ELR (cell line): ENCODE data around the gene IQCE.
A peak's percentile ranks its signal among the peaks of the same experiment; 100 is the strongest.
"Not testable (repeated sequence)": the region's sequence is repeated elsewhere in the genome, so short reads cannot be mapped to it uniquely, and the experiment has no call there.

Source experiments
- DNase-seq: peaks from one replicate; pipeline ENCODE4 v3.0.0-alpha.2; 2015; ENCODE audit warnings: low read depth

Gene IQCE

DNA sequence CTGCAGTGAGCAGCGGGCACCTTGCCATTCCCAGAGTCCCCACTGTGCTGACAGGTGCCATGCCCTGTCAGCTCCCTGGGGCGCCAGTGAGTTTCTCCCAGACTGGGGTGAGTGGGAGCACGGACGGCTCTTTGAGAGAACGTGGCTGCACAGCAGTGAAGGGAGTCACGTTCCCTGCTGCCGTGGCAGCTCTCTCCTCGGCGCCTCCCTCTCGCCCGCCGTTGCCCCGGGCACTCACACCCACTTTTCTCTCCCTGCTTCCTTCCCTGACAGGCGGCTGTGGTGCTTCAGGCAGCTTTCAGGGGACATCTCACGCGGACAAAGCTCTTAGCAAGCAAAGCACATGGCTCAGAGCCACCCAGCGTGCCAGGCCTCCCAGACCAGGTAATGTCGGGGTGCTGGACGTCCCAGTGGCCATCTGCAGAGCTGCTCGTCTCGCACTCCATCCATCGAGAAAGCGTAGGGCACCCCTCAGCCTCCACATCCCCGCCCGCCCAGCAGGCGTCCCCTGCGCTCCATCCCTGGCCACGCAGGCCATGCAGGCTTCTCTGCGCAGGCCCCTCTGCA lies 45.9 kb downstream of the IQCE start:
- DNase-seq: no peak

DNA sequence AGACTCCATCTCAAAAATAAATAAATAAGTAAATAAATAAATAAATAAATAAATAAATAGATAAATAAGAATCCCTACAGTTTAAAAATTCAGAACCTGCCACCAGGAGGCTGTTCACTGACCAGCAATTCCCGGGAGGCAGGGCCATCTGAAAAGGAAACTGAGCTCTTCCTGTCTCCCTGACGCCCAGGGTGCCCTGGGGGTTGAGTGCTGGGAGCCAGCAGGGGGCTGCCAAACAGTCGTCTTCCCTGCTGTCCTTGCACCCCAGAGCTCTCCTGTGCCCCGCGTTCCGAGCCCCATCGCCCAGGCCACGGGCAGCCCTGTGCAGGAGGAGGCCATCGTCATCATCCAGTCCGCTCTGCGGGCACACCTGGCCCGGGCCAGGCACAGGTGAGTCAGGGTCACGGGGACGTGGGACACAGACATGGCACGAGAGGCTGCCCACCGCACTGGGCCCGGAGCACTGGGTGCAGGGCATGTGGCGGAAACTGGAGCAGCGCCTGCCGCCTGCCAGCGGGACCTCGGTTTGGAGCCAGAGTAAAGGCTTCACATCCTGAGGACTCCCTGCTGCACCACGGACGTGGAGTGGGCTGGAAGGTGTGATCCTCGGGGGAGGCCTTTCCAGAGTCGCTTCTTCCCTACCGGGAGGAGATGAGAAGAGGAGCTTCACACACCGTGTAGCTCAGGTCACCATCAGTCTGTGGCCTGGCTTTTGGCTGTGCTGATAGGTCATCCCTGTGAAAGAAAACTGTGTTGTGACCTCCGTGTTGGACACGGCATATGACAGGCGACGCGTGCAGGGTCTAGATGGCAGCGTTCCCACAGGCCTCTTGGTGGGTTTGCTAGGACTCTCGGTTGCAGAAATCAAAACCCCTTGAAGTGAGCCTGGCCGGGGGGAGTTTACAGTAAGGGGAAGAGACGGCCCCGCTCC lies 47.1 kb downstream of the IQCE start:
- peak; percentile 26 for DNase-seq

DNA sequence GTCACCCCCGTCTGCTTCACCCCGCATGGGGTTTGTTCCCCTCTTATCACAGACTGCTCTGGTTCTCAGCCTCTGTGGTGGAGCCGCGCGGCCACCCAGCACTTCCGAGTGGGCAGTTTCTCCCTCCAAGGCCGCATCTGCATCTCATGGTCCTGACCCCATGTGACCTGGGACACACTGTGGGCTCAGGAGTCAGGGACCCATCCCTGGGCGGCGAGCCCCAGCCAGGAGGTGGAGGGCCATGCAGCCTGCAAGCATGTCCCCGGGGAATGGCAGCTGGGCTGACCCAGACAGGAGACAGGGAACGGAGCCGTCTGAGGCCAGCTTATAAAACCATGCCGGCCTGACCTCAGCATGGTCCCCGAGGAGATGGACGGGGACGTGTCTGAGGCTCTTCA lies 47.8 kb downstream of the IQCE start:
- DNase-seq: no peak

DNA sequence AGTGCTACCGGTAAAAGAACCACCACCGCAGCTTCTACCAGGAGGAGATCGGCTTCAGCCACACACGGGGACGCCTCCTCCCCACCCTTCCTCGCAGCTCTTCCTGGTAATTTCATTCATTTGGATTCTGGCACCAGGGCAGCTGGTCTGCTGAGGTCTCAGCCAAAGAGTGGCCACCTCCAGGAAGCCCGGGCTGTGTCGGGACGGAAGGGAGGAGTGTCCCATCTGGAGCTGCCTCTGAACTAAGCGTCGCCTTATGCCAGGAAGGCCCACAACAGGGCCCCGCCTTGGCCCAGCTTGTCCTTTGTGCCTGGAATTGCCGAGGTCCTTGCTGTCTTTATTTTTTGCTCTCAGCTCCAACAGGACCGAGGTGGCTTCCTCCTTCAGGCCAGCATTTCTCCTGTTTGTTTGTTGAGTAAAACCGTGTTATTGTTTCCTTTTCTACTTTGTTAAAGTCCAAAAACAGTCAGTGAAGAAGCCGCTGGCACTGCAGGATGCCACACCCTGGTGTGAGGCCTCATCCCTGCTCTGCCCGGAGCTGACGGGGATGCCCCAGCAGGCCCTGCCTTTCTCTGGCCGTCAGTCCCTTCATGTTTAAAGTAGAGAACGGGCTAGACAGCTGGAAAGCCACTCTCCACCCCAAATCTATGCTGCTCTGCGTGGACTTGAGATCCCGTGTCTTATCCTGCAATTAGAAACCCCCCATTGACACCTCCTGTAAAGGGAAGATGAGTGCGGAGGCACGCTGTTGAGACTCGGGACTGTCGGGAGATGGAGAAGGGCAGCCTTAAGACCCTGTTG lies 48.5 kb downstream of the IQCE start:
- DNase-seq: no peak

DNA sequence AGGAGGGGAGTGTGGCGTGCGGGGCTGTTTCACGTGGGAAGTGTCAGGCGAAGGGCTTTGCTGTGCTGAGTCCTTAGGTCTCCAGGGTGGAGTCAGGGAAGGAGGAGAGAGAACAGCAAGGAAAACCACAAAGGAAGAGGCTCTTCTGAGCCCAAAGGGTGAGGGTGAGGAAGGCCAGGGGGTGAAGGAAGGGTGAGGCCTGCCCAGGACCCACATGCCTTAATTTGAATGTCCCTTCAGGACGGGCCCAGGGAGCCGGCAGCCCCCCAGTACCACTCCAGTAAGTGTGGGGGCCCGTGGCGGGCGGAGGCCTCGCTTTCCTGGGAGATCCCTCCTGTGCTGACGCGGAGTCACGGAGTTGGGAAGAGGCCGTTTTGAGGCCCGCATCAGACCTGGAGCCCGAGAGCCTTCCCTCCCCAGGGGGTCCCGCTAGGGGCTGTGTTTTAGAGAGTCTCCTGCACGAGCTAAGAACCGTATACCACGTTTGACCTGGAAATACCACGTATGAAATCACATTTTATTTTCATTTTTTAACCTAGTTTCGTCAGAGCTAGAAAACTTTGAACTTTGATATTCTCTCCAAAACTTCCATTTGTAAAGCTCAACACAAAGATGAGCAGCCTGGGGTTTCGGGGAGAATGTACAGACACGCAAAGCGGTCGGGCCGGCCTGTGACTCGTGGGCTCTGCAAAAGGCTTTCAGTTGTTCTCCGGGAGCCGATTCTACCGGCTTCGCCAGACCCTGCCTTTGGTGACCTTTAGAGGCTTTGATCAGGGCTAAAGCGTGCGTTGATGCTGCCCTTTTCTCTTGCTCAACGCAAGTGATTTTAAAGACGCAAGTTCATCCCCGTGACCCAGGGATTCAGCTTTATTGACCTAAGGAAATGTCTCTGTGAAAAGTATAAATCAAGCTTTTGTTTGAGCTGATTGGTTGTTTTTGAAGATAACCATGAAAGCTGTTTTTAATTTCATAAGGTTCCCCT lies 49.4 kb downstream of the IQCE start:
- no peak for DNase-seq

DNA sequence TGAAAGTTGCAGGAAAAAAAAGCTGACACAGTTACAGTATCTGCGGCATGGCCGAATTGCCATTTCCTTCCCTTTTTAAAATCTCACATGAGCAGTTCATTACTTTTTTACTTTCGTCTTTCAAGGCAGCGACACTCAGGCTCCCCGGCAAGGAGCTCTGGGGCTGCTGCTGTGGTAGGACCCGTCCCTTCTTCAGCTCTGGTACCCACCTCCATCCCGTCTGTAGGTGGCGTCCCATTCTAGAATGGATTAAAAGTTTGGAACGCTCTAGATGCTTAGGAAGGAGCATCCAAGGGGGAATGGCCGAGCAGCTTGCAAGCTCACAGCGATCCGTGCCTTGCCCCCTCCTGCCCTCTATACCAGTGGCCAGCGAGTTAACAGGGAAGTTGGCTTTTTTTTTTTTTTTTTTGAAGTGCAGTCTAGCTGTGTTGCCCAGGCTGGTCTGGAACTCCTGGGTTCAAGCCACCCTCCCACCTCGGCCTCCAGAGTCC lies 50.2 kb downstream of the IQCE start:
- DNase-seq: peak; percentile 52

DNA sequence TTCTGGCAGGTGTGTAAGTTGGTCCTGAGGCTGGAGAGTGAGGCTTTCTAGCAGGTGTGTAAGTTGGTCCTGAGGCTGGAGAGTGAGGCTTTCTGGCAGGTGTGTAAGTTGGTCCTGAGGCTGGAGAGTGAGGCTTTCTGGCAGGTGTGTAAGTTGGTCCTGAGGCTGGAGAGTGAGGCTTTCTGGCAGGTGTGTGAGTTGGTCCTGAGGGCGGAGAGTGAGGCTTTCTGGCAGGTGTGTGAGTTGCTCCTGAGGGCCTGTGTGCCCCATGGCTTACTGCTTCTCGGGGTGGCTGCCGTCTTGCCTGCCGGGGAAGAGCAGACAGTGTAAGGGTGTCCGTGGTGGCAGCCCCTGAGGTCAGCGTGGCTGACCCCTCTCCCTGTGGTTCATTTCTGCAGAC lies 50.9 kb downstream of the IQCE start:
- DNase-seq: not testable (repeated sequence)

DNA sequence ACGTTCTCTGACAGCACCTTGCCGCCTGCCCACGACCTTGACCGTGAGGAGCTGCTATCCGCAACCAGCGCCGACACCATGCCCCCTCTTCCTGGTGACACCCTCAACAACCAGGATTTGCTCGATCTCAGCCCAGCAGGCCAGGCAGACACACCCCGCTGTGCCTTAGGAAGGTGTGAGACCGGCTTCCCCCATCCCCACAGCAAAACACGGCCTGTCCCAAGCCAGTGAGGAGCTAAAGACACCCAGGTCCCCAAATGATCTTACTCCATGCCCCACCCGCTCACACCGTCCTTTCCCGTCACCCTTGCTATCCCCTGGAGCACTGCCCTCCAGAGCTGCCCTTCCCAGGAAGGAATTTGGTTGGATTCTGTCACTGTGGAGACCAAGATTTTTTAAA lies 51.7 kb downstream of the IQCE start:
- DNase-seq: no peak

DNA sequence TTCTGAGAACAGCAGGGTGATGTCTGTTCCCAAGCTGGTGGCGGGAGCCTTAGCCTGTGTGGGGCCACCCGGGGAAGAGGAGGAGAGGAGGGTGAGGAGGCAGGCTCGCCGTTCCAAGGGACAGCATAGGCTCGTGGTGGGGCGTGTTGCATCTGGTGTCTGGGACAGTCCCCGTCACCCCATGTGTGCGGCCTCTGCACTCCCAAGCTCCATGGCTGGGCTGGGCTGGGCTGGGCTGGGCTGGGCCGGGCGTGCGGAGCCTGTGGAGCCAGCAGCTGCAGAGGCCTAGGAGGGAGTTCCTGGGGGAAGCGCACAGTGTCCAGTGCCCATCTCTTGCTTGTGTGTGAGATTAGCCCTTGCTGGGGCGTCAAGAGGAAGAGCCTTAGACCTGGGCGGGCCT lies 52.1 kb downstream of the IQCE start:
- DNase-seq: no peak

DNA sequence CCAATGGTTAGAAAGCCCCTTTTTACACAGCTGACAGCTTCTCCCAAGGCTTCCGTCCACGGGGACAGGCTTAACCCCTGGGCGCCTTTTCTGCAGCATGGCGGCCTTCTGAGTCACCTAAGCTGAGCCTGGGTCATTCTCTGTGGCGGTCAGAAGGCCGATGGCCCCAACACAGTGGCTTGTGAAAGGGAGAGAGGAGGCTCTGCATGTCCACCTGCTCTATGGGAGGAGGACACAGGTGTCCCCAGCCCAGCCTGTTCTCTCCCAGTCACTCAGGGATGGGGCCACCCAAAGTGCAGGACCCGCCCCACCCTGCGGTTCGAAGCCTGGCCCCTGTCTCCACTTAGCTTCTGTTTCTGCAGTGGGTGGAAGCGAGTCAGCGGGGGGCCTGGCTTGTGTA lies 52.6 kb downstream of the IQCE start:
- DNase-seq: no peak

DNA sequence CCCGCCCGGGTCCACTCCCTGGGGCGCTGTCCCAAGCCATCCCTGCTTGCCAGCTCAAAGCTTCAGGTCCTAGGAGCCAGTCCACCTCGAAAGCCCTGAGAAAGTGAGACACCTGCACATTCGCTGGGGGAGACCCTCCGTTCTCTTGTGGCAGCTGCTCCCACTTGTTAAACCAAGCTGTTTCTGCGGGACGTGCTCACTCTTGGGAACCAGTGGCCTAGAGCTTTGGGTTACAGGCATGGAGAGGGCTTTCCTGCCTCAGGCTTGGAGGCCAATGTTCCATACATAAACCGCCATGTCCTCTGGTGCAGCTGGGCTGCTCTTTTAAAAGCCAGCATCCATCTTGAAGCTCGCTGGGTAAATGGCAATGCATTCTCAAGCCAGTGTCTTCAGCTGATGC lies 53.1 kb downstream of the IQCE start:
- no peak for DNase-seq

DNA sequence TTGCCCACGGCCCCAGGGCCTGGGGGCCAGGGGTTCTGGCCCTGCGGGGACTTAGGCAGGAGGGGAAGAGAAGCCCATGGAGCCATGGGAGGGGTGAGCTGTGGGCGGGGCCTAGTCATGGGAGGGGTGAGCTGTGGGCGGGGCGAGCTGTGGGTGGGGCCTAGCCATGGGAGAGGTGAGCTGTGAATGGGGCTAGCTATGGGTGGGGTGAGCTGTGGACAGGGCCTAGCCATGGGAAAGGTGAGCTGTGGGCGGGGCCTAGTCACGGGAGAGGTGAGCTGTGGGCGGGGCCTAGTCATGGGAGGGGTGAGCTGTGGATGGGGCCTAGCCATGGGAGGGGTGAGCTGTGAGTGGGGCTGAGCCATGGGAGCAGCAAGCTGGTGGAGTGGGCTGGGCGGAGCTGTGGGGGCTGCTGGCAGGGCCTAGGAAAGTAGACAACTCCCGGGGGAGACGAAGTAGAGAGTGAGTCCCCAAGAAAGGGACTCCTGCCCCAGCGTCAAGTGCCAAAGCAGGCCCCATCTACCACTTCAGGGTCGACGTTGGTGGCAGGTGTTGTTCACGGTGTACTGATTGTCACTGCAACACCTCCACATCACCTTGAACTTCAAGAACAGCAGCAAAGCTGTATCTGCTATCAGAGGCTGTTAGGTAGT lies 53.8 kb downstream of the IQCE start:
- no peak for DNase-seq

DNA sequence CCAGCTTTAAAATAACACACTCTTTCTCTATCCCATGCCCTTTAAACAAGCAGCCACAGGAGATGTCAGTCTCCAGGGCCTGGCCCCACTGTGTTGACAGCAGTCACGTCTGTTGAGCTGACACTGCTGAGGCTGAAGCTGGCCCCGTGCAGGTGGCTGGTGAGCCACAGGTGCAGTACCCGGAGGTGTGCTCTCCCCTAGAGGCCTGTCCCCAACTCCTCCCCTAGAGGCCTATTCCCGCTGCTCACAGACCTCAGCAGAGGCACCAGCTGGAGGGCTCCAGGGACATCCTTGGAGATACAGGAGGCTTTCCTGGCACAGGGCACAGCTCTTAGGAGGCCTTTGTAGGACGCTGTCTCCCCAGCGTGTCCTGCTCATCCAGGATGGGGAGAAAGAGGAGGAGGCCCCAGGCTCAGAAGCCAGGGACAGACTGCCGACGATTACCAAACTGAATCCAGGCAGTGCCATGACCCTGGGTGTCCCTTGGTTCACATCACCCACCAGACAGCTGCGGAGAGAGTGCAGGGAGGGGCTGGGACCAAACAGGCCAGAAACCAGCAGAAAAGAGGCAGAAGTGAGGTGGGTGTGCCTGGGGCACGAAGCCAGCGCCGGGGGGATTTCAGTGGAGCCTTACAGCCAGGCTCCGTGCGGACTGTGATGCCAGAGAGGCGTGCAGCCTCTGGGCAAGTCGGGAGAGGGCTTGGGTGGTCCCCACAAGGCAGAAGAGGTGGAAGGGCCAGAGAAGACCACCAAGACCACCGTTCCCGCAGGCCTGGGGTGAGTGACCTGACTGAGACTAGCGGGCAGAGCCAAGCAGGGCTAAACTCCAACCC lies 54.5 kb downstream of the IQCE start:
- no peak for DNase-seq

DNA sequence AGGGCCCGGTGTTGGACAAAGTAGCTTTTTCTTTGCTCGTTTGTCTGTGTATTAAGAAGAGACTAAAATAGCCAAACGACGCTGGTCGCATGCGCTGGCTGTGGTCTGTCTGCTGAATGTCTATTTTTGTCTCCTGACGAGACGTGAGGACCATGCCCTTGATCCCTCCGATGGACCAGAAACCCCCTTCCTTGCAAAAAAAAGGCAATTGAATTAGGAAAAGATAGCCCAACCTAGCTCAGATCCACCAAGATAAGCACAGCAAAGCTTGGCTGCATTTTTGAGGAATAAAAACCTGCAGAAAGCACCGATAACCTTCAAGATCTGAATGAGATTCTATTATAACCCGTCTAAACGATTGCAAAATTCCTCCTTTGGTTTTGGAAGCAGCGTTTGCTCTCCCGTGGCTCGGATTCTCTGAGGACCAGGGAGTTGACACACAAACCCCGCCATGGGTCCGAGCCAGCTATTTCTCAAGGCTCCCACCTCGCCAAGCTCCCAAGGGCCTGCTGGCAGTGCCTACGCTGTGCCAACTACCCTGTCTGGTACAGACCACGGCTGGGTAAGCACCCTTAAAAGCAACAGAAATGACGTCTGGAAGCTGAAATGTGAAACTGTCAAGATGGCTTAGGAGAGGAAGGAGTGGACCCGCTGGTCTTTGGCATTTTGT lies 55.3 kb downstream of the IQCE start:
- DNase-seq: no peak

DNA sequence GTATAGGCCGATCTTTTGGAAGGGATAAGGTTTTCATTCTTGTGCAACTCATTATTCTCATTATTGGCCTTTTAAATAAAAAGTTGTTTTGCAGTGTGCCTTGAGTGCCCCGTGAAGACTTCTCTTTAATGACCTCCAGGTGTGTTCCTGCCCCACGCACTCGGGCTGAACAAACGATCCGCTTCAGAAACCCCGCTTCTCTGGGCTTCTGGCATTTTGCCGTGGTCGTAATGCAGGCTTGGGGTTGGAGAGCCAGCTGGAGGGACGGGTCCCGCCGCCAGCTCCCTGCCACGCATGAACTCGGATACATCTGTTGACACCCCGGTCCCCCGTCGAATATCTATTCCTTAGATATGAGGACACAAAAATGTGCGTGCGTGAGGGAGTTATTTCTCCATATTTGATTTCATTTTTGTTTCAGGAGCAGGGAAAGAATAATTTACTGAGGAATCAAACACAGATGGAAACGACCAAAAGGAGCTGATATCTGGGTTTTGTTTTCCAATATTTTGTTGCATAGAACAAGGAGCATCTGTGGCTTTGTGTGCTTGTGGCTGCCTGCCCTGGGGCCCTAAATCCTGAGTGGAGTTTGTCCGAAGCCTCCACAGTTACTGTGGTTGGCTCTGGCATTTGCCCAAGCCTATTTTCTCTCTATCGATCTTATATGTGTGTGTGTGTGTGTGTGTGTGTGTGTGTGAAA lies 56.0 kb downstream of the IQCE start:
- DNase-seq: no peak

DNA sequence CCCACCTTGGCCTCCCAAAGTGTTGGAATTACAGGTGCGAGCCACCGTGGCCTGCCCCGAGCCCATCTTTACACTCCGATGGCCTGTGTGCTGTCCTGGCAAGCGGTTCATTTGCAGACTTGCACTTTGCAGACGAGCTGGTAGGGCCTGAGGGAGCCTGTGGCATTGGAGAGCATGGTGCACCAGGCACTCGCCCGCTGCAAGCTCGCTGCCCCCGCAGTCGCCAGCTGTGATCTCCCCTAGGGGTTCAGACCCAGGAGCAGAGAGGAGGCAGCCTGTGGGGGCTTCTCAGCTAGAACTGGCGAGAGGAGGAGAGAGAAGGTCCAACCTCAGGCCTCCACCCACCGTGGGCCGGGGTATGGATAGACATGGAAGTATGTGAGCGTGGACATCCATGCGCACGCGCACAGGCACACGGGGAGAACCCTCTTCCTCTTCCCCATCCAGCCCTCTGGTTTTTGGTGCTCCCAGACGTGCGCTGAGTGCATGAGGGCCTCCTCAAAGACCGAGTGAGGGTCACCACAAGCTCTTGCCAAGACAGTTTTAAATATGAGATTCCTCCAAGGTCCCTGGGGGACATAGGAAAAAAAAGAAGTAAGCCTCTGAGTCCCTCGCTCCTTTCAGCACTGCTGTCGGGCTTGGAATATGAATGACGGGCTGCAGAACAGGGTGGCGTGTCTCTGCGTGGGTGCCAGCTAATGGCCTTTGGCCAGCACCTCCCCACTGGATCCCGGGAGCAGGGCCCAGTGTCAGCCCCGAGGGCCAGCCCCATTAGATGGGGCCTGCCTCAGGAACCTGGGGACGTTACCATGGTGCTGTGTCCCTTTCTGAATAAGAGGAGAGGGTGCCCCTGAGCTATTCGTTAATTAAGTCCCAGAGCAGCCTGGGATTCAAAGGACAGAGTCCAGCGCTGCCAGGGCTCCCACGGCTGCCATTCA lies 57.9 kb downstream of the IQCE start:
- no peak for DNase-seq

DNA sequence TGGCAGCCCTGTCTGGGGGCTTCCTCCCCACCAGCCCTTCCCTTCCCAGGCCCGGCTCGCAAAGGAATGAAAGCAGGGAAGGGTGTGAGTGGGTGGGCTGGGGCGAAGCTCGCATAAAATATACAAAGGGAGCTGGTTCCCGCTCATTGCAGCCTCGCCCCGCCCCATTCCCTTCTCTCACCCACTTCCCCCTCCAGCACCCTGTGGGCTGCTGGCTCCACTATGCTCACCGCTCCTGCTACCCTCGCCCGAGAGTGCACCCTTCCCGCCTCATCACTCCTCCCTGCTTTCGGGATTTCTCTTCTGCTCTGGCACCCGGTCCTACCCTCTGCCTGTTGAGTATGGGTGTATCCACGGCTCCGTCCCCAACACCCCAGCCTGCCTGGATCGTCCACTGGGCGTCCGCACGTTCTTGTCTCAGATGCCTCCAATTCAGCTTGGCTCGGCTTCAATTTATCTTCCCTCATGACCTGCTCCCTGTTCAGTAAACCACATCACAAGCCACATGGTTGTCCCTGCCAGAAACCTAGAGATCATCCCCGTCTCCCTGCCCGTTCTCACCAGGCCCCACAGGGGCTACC lies 58.6 kb downstream of the IQCE start:
- no peak for DNase-seq
